DMS 273 (cell line): ENCODE measurements around the gene SP5.
"Not testable (repeated sequence)": the region's sequence is repeated elsewhere in the genome, so short reads cannot be mapped to it uniquely, and the experiment has no call there.

Experiments used
- DNase-seq: peaks from one replicate; lab custom pipeline; 2025; ENCODE audit not compliant: unreplicated experiment; lab: John Stamatoyannopoulos, UW

The SP5 gene

DNA sequence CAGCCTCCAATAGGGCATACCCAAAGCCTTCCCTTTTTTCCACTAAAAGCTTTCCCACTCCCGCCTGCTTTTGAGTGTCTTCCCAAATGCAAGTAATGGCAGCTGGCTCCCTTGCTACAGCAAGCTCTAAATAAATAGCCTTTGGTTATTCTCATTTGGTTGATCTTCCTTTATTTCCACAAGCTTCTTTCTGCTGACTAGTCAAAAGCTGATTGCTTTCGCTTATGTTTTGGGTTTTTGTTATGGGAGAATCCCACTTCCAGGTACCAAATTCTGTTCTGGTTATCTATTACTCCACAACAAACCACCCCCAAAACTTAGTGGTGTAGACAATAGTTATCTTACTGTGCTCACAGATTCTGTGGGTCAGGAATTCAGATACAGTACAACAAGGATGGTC lies 22.3 kb downstream of the SP5 start:
- no peak for DNase-seq

GRCh38 chr2:170737821-170738220 lies 22.7 kb downstream of the SP5 start:
- no peak for DNase-seq

DNA sequence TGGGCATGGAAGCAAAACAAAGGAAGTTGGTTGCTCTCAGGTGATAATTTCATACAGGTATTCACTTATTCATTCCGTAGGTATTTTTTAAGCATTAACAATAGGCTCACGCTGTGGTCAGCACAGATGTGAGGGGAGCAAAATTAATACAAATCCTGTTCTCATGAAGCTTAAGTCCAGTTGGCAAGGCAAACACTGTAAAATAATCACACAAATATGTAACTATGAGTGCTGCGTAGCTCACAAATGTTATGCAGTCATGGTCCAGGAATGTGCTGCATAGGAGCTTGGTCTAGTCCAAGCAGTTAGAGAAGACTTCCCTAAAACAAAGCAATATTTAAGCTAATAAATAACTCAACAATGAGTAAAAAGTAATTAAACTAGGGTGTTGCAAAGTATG lies 23.9 kb downstream of the SP5 start:
- no peak for DNase-seq

- no peak for DNase-seq
Measured at GRCh38 chr2:170739507-170740046, 24.4 kb downstream of the SP5 start.

DNA sequence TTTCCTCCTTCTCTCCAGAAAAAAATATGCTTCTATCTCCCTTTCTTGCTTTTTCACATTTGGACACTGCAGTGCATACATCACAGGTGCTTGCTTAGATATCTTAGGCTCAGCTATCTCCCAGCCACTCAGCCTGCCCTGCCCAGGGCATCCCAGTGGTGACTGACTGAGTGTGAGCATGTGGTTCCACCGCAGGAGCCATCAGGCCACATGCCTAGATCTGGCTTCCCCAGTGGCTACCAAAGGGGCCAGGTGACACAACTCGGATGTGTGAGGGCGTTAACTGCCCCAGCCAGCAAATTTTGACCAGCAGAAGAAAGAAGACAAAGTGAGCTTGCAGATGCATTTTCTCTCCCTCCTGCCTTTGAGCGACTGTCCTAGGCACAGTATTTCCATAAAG lies 25.5 kb downstream of the SP5 start:
- no peak for DNase-seq

GRCh38 chr2:170742000-170742399 lies 26.9 kb downstream of the SP5 start:
- DNase-seq, result no peak

DNA sequence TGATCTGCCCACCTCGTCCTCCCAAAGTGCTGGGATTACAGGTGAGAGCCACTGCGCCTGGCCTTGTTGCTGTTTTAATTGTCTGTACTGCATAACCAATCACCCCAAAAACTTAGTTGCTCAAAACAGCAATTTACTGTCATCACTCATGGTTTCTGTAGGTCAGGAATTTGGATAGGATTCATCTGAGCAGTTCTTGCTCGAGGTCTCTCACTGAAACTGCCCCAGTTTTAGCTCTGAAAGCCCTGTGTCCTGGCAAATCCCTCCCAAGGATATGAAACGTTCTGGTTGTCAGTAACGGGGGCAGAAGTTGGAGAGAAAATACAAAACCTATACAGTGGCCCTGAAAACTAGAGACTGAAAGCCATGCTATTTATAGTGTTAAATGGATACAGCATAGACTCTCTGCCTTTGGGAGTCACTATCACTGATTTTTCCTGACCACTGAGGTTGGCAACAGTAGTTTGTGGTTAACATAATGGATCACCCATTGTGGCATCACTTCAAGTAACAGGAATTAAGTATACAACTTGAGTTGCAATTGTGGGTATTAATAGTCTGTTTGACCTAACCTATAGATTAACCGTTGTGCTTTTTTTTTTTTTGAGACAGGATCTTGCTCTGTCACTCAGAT lies 27.9 kb downstream of the SP5 start:
- no peak for DNase-seq

- DNase-seq, result no peak
Measured at GRCh38 chr2:170743530-170744239, 28.5 kb downstream of the SP5 start.

- no peak for DNase-seq
Measured at GRCh38 chr2:170744248-170745002, 29.3 kb downstream of the SP5 start.

- DNase-seq, result no peak
Measured at GRCh38 chr2:170745305-170745704, 30.2 kb downstream of the SP5 start.

DNA sequence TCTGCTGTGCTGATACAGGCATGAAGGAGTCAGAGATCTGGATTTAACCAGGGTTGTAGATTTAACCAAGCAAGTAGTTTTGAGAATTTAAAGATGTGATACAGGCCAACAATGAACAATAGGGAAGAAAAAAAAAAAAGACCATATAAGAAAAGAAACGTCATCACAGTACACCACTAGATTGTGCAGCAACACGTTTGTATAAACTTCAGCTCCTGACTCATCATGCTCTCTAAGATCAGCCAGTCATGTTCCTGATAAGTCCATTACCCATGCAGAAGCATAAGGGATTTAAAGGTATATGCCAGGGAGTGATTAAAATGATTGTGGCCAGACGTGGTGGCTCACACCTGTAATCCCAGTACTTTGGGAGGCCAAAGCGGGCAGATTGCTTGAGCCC lies 32.8 kb downstream of the SP5 start:
- no peak for DNase-seq

- not testable (repeated sequence) for DNase-seq
Measured at GRCh38 chr2:170751555-170751954, 36.4 kb downstream of the SP5 start.

- DNase-seq, result no peak
Measured at GRCh38 chr2:170761572-170761971, 46.4 kb downstream of the SP5 start.

DNA sequence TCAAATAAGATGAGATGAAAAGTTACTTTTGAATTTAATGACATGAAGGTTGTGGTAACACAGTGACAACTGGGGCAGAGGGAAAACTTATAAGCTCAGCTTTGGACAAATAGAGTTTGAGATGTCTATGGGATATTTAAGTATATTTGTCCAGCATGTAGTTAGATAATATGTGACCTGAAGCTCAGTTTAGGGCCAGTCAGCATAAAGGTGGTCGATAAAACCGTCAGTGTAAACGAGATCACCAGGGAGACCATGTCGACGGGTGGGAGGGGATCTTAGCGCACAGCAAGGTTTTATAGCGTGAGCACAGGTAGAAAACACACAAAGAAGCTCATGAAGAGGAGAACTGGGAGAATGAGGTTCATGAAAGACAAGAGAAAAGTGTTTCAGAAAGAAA lies 47.6 kb downstream of the SP5 start:
- DNase-seq, result no peak

- no peak for DNase-seq
Measured at GRCh38 chr2:170763232-170763631, 48.1 kb downstream of the SP5 start.

- no peak for DNase-seq
Measured at GRCh38 chr2:170764880-170765261, 49.7 kb downstream of the SP5 start.

DNA sequence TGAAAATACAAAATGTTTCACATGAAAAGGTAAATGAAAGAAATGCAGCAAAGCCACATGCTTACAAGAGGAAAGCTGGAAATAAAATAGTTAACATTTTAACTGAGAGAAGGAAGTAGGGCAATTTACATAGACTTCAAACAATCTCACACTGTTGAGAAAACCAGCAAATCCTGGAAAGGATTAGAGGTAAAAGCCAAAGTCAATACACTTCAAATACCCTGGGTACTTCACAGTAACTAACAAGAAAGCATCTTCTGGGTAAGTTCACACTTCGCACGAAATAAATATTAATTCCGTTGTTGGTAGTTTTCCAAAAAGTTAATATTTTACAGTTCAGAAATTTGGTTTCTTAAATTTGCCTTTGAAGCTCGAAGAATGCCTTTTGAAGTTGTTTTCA lies 51.6 kb downstream of the SP5 start:
- no peak for DNase-seq
